ENCODE data around the gene GGTLC3.
"Not testable (repeated sequence)": the region's sequence is repeated elsewhere in the genome, so short reads cannot be mapped to it uniquely, and the experiment has no call there.

Gene GGTLC3

DNA sequence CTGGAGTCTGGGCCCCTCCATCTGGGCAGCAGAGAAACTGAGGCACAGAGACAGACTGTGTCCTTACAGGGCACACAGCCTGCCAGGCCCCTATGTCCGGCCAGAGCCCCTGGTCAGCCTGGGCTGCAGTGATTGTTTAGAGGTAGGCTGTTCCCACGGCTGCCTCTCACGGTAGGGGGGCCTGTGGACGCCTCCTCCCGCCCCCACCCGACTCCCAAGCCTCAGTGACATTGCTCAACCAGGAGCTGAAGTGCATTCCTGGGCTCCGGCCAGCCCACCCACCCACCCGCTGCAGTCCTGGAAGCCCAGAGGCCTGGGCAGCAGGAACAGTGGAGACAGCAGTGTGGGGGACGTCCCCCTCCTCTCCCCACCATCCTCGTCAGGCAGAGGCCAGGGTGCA, 4.5 kb downstream of the GGTLC3 start:
- DNase-seq (ENCODE audit: low spot score) = not testable (repeated sequence)

DNA sequence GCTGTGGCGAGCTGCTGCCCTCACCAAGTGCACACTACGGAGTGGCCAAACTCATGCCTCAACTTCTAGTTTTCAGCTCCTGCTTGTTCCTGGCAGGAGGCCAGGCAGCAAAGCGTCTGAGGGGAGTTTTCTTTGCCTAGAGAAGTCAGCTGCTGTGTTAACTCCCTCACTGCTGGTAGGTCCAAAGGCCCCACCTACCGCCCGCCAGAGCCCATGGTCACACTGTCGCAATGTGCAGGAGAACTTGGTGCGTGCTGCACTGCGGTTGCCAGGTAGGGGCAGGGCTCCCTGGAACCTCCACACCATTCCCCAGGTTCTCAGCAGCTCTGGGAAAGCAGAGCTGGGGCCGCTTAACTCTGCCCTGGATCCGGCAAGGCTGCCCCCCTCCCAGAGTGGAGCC, 5.6 kb downstream of the GGTLC3 start:
- not testable (repeated sequence) for DNase-seq (ENCODE audit: low spot score)

- DNase-seq (ENCODE audit: low spot score) = not testable (repeated sequence)
Observed at GRCh38 chr22:18511327-18511726, 6.6 kb downstream of the GGTLC3 start.

GRCh38 chr22:18496227-18496626, 21.7 kb downstream of the GGTLC3 start:
- not testable (repeated sequence) for DNase-seq (ENCODE audit: low spot score)

Measured in HuH-7 (cell line).